ENCODE results near the gene GRM4.

GRCh38 chr6:34057191-34057590, 88.7 kb downstream of the GRM4 start:
- no peak for TF ChIP-seq POLR2A (IDR thresholded peaks at IDR 0.05)
- TF ChIP-seq, protein P1, sequence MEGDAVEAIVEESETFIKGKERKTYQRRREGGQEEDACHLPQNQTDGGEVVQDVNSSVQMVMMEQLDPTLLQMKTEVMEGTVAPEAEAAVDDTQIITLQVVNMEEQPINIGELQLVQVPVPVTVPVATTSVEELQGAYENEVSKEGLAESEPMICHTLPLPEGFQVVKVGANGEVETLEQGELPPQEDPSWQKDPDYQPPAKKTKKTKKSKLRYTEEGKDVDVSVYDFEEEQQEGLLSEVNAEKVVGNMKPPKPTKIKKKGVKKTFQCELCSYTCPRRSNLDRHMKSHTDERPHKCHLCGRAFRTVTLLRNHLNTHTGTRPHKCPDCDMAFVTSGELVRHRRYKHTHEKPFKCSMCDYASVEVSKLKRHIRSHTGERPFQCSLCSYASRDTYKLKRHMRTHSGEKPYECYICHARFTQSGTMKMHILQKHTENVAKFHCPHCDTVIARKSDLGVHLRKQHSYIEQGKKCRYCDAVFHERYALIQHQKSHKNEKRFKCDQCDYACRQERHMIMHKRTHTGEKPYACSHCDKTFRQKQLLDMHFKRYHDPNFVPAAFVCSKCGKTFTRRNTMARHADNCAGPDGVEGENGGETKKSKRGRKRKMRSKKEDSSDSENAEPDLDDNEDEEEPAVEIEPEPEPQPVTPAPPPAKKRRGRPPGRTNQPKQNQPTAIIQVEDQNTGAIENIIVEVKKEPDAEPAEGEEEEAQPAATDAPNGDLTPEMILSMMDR (IDR thresholded peaks at IDR 0.05): no peak

Data from uterus (tissue), 2 donors.